Astrocyte (in vitro differentiated cells and primary cell): ENCODE measurements around the gene FBN1.

Source experiments
- EZH2 ChIP-seq: IDR thresholded peaks from 2 replicates; pipeline ENCODE4 v1.6.1; 2012; ENCODE audit warnings: mild to moderate bottlenecking, low read length, inconsistent platforms; ENCODE audit not compliant: insufficient read depth
- TF ChIP-seq, protein P1 (sequence below): IDR thresholded peaks from 2 replicates; pipeline ENCODE4 v1.5.1; 2011; ENCODE audit warnings: low read depth, mild to moderate bottlenecking, inconsistent platforms, low read length, moderate library complexity; ENCODE audit not compliant: insufficient read depth

DNA sequence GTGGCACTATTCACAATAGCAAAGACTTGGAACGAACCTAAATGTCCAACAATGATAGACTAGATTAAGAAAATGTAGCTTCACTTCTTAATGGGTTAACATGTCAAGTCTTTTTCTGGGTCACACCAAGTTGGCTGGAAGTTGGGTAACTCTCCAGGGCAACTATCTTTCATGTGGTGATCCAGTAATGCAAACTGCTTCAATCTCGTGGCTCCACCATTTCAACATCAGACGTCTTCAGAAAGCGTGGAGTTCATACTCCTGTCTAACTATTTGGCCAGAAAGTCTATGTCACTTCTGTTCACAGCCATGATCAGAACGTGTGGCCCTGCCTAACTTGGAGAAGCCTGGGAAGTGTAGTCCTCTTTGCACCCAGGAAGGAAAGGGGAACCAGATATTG lies 282.0 kb downstream of the FBN1 start:
- TF ChIP-seq, protein P1, sequence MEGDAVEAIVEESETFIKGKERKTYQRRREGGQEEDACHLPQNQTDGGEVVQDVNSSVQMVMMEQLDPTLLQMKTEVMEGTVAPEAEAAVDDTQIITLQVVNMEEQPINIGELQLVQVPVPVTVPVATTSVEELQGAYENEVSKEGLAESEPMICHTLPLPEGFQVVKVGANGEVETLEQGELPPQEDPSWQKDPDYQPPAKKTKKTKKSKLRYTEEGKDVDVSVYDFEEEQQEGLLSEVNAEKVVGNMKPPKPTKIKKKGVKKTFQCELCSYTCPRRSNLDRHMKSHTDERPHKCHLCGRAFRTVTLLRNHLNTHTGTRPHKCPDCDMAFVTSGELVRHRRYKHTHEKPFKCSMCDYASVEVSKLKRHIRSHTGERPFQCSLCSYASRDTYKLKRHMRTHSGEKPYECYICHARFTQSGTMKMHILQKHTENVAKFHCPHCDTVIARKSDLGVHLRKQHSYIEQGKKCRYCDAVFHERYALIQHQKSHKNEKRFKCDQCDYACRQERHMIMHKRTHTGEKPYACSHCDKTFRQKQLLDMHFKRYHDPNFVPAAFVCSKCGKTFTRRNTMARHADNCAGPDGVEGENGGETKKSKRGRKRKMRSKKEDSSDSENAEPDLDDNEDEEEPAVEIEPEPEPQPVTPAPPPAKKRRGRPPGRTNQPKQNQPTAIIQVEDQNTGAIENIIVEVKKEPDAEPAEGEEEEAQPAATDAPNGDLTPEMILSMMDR, result no peak
- no peak for TF ChIP-seq EZH2
